ENCODE measurements around the gene SAP30BP.
A peak's percentile ranks its signal among the peaks of the same experiment; 100 is the strongest.

Gene SAP30BP

DNA sequence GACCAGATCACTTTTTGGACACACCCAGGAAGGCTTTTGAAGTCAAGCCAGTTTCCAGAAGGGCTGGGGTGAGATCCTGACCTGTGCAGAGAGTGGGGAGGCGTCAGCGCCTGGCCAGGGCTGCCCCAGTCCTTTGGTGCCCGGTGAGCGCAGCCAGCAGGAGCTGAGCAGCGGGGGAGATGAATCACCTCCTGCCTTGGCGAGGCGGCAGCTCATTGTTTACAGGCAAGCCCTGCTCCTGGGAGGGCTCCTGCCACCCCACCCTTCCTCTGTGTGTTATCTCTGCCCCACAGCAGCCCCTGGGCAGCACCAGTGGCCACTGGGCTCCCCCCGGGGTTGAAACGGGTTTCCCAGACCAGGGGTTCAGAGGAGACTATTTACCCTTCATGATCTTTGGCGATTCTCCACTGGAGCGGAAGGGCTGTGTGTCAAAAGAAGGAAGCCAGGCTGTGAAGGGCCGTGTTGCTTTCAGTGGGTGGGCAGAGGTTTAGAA lies 40.0 kb downstream of the SAP30BP start:
- DNase-seq (ENCODE audit: low read depth in 2 of 3, low spot score in 1 of 3) = no peak

DNA sequence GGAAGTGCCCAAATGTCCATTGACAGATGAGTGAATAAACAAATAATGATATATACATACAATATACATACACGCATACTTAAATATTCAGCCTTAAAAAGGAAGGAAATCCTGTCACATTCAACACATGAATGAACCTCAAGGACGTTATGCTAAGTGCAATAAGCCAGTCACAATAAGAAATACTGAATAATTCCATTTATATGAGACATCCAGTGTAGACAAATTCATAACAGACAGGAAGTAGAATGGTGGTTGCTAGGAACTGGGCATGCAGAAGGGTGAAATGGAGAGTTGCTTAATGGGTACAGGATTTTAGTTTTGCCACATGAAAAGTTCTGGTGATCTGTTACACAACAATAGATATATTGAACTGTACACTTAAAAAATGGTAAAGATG lies 45.3 kb downstream of the SAP30BP start:
- no peak for DNase-seq (ENCODE audit: low read depth in 2 of 3, low spot score in 1 of 3)

DNA sequence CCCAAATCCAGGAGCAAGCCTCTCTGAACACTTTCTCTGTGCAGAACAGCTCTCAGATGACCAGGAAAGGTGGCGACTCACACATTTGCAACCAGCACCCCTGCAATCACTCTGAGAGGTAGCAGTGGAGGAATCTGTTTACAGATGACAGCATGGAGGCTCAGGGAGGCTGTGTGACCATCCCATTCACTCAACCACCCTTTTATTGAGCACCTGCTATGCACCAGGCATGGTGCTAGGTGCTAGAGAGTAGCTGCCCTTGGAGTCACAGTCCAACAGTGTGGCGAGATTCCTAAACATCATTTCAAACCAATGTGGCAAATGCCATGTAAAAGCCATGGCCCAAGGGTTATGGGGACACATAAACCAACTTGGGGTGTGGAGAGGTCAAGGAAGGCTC lies 52.6 kb downstream of the SAP30BP start:
- no peak for DNase-seq (ENCODE audit: low read depth in 2 of 3, low spot score in 1 of 3)

DNA sequence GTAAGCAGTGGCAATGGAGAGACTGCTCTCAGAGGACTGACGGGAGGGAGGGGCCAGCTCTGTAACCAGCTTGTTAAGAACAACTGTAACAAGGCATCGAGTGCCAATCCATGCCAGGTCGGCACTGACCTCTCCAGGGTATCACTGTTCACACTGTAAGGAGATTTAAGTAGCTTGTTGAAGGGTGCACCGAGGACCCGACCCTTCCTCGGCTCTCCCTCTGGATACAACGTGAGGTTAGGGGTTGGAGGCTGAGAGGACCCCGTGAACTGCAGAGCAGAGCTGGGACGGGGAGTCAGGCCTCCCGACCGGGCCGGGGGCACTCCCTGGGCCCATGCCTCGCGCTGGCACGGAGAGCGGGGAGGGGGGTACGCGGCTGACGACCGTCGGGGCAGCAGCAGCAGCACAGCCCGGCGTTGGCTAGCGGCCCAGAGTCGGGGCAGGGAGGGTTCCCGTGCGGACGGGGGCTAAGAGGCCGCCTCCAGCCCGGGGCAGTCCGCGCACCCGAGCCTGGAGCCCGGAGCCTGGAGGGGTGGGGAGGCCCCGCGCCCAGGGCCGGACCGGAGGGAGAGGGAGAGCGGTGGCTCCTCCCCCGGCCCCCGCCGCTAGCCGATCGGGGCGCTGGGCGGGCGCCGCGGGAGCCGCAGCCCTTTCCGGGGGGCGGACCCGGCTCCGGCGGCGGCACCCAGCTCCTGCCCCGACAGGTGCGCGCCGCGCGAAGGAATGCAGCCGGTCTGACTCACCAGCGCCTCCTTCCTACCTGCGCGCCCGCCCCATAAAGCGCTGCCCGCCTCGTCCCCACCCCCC lies 53.7 kb downstream of the SAP30BP start, which contains the start of gene ITGB4:
Gene ITGB4 (plus strand): TSS at position 804 of the 807 bp plus-strand sequence. CDS start 3,245 bp downstream, outside the sequence.
- DNase-seq (ENCODE audit: low read depth in 2 of 3, low spot score in 1 of 3) = peak in 1 of 3 donors; percentile 24

DNA sequence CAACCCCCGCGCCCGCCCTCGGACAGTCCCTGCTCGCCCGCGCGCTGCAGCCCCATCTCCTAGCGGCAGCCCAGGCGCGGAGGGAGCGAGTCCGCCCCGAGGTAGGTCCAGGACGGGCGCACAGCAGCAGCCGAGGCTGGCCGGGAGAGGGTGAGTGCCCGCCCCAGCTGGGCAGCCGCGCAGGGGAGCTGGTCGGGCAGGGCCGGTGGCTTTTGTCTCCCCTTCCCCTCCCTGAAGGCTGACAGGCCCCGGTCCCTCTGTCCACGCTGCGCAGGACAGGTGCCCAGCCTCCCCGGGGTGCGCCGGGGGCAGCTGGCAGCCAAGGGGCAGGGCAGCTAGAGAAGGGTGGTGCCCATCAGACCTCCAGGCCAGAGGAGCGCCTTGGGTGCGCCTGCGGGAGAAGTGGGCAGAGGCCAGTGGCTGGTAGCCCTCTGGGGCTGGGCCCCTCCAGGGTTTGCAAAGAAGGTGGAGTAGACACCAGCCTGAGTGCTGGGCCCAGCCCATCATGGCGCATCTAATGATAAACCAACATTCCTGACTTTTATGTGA lies 54.4 kb downstream of the SAP30BP start:
- no peak for DNase-seq (ENCODE audit: low read depth in 2 of 3, low spot score in 1 of 3)

DNA sequence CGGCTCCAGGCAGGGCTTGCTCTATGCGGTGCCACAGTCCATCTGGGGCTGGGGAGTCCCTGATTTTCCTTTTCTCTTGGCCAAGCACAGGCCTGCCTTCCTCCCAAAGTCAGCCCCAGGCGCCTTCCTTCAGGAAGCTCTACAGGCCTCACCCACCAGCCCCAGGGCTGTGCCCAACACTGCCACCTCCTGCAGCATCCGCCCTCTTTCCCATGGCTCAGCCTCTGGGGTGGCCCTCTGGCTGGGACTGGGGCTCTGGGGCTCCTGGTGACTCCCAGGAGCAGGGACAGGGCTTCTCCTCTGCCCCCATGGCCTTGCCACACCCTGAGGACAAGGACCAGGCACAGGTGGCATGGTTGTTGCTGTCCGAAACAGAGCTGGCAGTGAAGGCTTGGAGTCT lies 54.9 kb downstream of the SAP30BP start:
- no peak for DNase-seq (ENCODE audit: low read depth in 2 of 3, low spot score in 1 of 3)

DNA sequence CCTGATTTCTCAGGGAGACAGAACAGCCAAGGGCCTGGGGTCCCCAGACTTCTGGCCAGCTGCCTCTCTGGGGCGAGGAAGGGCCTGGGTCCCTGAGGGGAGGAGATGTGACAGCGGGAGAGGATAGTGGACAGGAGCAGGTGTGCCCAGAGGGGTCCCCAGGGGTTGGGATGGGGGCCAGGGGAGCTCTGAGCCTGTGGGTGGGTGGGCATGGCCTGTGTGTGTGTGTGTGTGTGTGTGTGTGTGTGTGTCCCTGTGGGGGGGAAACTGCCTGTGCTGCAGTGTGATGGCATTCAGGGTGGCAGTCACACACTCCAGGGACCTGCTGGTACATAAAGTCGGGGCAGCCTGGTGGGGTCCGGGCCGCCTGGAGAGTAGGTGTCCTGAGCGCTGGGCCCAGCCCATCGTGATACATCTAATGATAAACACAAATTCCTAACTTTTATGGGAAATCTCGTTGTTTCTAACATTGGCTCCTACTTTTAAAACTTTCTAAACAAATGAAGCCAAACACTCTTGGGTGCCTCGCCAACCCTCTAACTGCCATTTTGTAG lies 55.5 kb downstream of the SAP30BP start:
- no peak for DNase-seq (ENCODE audit: low read depth in 2 of 3, low spot score in 1 of 3)

DNA sequence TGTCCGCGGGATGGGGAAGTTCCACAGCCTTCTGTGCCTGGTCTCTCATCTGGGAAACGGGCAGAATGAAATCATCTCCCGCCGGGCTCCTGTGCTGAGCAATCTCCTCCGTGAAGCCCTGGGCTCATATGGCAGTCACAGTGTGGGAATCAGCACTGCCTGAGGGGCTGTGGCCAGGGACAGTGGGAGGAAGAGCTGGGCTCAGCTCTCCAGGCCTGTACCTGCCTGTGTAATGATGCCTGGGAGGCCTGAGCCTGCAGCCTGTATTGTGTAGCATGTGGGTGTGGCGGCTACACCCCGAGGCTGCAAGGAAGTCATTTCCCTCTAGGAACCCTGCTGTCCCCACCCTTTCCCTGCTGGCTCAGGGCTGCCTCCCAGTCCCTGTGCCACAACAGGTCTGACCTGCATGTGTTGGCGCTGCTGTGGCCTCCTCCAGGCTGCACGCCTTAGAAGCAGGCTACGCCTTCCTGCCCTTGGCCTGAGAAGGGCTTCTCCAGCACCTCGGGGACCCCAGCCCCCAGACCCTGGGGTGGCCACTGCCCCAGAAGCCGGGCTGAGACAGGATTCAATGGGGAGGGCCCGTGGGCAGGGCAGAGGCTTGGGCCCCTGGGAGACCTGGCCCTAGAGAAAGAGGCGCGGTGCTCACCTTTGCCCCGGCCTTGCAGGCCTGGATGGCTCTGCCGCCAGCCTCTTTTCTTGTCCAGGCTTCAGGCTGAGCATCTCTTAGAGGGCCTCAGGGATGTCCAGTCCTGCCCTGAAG lies 56.2 kb downstream of the SAP30BP start:
- no peak for DNase-seq (ENCODE audit: low read depth in 2 of 3, low spot score in 1 of 3)

DNA sequence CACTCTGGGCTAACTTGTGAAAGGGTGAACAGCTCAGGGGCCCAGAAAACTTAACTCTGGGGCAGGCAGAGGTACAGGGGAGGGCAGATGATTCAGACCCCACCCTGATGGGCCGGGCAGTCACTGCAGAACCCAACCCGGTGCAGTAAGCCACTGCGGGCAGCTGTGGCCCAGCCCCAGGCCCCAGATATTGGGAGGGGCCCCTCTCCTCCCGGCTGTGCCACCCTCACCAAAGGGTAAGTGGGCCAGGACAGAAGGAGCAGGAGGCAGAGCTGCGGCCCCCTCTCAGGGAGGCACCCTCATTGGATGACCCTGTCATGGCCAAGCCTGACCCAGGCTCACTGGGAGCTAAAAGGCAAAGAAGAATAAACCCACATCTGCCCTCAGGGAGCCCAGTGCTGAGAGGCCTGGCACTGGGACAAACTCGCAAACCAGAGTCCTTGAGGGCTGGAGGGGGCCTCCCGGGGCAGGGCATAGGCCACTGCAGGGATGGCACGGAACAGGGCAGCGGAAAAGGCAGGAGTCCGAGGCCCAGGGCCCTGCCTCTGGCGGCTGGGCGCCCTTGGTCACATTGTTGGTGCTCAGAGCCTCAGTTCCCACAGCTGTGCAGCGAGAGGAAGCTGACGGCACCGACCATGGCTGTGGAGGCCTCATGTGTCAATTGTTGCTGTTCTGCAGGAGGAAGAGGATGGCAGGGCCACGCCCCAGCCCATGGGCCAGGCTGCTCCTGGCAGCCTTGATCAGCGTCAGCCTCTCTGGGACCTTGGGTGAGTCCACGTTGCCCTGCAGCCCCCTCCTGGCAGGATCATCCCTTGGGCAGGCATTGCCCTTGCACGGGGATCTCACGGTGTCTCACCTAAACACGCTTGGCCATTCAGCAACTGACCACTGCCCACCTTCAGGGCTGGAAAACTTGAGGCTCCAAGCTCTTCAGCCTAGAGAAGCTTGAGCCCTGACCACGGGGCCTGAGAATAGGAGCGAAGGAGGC lies 57.2 kb downstream of the SAP30BP start:
- no peak for DNase-seq (ENCODE audit: low read depth in 2 of 3, low spot score in 1 of 3)

DNA sequence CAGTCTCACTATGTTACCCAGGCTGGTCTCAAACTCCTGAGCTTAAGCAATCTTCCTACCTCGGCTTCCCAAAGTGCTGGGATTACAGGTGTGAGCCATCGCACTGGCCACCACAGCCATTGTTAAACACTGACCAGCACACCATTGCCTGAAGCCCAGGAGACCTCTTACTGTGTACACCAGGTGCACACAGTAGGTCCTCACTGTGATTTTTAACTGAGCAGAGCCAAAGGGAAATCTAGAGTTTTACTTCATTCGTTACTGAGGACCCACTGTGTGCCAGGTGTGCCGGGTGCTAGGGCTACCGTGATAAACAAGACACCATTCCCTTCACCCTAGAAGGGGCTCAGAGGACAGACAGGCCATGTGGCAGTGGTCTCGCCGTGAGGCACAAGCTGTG lies 58.4 kb downstream of the SAP30BP start:
- DNase-seq (ENCODE audit: low read depth in 2 of 3, low spot score in 1 of 3) = no peak

DNA sequence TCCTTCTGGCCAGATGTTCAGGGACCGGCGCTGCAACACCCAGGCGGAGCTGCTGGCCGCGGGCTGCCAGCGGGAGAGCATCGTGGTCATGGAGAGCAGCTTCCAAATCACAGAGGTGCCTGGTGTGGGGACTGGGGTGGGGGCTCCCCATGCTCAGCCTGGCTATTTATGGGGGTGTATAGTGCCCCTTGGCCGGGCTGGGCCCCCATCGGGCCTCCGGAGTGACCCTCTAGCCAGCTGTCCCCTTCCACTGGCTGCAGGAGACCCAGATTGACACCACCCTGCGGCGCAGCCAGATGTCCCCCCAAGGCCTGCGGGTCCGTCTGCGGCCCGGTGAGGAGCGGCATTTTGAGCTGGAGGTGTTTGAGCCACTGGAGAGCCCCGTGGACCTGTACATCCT lies 60.3 kb downstream of the SAP30BP start:
- no peak for DNase-seq (ENCODE audit: low read depth in 2 of 3, low spot score in 1 of 3)

DNA sequence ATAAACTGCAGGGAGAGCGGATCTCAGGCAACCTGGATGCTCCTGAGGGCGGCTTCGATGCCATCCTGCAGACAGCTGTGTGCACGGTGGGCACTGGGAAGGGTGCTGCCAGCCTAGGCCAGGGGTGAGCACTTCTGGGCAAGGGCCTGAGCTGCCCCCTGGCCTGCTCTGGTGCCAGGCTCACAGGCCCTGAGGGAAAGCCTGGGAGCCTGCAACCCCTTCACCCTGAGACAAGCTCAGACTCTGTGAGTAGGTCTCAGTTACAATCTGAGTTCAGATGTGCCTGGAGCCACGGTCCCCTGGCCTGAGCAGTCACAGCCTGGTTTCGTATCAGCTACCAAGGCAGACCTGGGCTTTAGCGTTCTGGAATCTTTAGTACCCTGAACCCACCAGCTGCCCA lies 62.2 kb downstream of the SAP30BP start:
- DNase-seq (ENCODE audit: low read depth in 2 of 3, low spot score in 1 of 3) = no peak

DNA sequence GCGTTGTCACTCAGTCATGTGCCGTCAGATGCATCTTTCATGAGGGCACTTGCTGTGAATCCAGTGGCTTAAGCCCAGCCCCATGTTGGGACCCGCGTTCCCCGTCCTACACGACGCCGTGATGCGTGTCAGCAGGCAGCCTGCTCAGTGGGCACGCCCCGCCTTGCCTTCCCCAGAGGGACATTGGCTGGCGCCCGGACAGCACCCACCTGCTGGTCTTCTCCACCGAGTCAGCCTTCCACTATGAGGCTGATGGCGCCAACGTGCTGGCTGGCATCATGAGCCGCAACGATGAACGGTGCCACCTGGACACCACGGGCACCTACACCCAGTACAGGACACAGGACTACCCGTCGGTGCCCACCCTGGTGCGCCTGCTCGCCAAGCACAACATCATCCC lies 62.9 kb downstream of the SAP30BP start:
- no peak for DNase-seq (ENCODE audit: low read depth in 2 of 3, low spot score in 1 of 3)

DNA sequence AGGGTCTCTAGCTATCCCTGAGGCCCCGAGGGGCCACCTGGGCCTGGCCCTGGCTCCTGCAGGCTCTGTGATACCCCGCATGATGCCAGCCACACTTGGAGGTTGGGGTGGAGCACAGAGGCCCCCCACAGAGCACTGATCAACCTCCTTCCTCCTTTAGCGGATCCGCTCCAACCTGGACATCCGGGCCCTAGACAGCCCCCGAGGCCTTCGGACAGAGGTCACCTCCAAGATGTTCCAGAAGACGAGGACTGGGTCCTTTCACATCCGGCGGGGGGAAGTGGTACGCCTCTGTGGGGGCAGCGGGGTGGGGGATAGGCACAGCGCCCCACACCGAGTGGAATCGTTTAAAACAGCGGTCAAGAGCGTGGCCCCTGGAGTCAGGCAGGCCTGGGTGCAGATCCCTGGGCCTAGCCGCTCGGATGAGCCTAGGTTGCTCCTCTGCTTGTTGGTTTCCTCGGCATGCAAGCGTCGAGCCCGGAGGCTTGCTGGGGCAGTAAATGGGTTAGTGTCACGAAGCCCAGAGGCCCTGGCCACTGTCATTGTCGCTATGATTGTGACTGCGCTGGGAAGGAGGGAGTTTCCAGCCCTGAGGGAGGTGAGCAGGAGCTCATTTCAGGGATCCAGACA lies 64.1 kb downstream of the SAP30BP start:
- DNase-seq (ENCODE audit: low read depth in 2 of 3, low spot score in 1 of 3) = no peak

DNA sequence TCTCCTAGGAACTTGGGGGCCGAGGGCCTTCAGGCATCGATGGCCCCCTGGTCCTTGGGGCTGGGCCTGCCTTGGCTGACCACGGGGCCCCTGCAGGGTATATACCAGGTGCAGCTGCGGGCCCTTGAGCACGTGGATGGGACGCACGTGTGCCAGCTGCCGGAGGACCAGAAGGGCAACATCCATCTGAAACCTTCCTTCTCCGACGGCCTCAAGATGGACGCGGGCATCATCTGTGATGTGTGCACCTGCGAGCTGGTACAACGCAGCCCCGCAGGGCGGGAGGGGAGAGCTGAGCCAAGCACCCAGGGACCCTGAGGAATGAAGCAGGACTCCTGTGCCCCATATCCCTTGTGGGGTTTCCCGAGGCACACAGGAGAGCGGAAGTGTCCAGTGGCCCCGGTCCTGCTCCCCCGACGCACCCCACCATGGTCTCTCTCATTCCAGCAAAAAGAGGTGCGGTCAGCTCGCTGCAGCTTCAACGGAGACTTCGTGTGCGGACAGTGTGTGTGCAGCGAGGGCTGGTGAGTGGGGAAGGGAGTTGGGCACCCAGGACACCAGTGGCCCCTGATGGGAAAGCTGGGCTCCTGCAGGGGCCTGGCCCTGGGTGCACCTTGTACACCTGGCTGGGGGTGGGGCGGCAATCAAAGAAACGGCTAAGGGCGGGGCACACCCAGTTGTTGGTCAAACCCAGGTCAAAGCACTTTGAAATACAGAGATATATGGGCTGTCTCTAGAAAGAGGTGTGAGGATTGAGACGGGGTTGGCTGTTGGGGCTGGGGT lies 64.8 kb downstream of the SAP30BP start:
- DNase-seq (ENCODE audit: low read depth in 2 of 3, low spot score in 1 of 3) = no peak

DNA sequence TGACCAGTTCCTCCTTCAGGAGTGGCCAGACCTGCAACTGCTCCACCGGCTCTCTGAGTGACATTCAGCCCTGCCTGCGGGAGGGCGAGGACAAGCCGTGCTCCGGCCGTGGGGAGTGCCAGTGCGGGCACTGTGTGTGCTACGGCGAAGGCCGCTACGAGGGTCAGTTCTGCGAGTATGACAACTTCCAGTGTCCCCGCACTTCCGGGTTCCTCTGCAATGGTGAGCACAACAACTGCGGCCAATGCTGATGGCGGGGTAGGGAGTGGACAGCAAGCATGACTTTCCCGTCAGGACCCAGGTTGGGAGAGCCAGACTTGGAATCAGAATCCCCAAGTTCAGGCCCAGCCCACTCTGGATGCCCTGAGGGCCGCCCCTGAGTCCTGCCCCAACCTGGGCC lies 66.3 kb downstream of the SAP30BP start:
- no peak for DNase-seq (ENCODE audit: low read depth in 2 of 3, low spot score in 1 of 3)

DNA sequence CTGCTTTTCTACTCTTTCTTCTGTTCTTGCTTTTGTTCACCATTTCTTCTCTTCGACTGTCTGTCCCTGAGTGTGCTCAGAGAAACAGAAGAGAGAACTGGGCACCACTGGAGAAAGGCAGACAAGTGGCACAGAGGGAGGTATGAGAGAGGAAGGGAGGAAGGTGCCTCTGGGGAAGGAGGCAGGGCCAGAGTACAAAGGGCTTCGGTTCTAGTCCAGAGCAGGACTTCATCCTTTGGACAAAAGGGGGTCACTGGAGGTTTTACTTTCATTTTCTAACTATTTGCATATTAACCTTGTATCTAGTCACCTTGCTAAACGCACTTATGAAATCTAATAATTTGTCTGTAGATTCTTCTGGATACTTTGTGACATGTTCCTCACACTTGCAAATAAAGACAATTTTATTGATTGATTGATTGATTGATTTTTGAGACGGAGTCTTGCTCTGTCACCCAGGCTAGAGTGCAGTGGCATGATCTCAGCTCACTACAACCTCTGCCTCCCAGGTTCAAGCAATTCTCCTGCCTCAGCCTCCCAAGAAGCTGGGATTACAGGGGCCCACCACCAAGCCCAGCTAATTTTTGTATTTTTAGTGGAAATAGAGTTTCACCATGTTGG lies 67.6 kb downstream of the SAP30BP start:
- DNase-seq (ENCODE audit: low read depth in 2 of 3, low spot score in 1 of 3) = no peak

DNA sequence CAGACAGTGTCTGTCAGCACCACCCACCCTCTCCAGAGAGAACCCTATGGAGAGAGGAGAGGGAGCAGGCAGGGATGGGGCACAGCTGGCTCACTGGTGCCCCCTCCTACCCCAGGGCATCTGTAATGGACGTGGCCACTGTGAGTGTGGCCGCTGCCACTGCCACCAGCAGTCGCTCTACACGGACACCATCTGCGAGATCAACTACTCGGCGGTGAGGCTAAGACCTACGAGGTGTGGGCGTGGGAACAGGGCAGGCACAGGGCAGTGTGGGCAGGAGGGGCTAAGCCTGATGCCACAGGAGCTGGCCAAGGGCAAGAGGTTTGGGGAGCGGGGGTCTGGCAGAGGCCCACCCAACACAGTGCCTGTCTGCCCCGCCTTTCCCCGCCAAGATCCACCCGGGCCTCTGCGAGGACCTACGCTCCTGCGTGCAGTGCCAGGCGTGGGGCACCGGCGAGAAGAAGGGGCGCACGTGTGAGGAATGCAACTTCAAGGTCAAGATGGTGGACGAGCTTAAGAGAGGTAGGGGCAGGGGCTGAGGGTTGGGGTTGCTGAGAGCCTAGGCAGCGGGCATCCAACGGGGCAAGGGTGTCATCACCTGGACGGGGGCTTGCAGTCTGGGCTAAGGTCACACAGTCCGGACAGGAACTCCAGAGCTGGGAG lies 69.2 kb downstream of the SAP30BP start:
- no peak for DNase-seq (ENCODE audit: low read depth in 2 of 3, low spot score in 1 of 3)

Measured in stimulated activated CD4-positive, alpha-beta T cell treated with anti-CD3 and anti-CD28 coated beads, Interleukin-12 subunit alpha, Interleukin-12 subunit beta, amount 100 ng/mL, for 48 hours (primary cell).